ENCODE results near the gene LPAR3. TPM values are rescaled to one million over a fixed set of nuclear protein-coding genes. Genes with fewer than 3 reads are reported as not detected.

Gene LPAR3
- total RNA-seq, 1 donor from 2014 or later: 18.7 TPM

- TF ChIP-seq POLR2A (IDR thresholded peaks at IDR 0.05): no peak
- TF ChIP-seq POLR2AphosphoS5 (IDR thresholded peaks at IDR 0.05; ENCODE audit: insufficient read depth in 1 of 2, low read depth in 1 of 2): no peak
- no peak for TF ChIP-seq CTCF (IDR thresholded peaks at IDR 0.05)
- no peaks in the 10 kb centered on the region for H3K36me3 ChIP-seq
- intact Hi-C loops (cut with DNase I): no loop called here
- no peak for DNase-seq (ENCODE audit: extremely low spot score in 2 of 2)
- no peak overlapping the region for H3K27ac ChIP-seq
- H3K4me3 ChIP-seq: no peak overlapping the region
- no peaks in the 10 kb centered on the region for H3K9me3 ChIP-seq
- no peaks in the 10 kb centered on the region for H3K4me1 ChIP-seq
- H3K27me3 ChIP-seq: no peaks in the 10 kb centered on the region
Measured at GRCh38 chr1:84883286-84883685, 9.7 kb downstream of the LPAR3 start.

GRCh38 chr1:84877592-84877991 is 15.4 kb downstream of the LPAR3 start:
- Histone ChIP-seq H3K4me1 (no peaks in the 10 kb centered on the region), H3K27ac (no peak overlapping the region), H3K27me3 (no peaks in the 10 kb centered on the region), H3K4me3 (no peak overlapping the region), H3K9me3 (no peaks in the 10 kb centered on the region), H3K36me3 (no peaks in the 10 kb centered on the region)
- DNase-seq (ENCODE audit: extremely low spot score in 2 of 2): no peak
- intact Hi-C loops (cut with DNase I): no loop called here
- TF ChIP-seq POLR2A (IDR thresholded peaks at IDR 0.05) (no peak), CTCF (IDR thresholded peaks at IDR 0.05) (no peak), POLR2AphosphoS5 (IDR thresholded peaks at IDR 0.05; ENCODE audit: insufficient read depth in 1 of 2, low read depth in 1 of 2) (no peak)

GRCh38 chr1:84876353-84876752 is 16.7 kb downstream of the LPAR3 start:
- intact Hi-C loops (cut with DNase I): no loop called here
- no peak for TF ChIP-seq POLR2AphosphoS5 (IDR thresholded peaks at IDR 0.05; ENCODE audit: insufficient read depth in 1 of 2, low read depth in 1 of 2)
- no peak for TF ChIP-seq CTCF (IDR thresholded peaks at IDR 0.05)
- TF ChIP-seq POLR2A (IDR thresholded peaks at IDR 0.05): no peak
- Histone ChIP-seq H3K27me3 (no peaks in the 10 kb centered on the region), H3K4me3 (no peak overlapping the region), H3K4me1 (no peaks in the 10 kb centered on the region), H3K9me3 (no peaks in the 10 kb centered on the region), H3K27ac (no peak overlapping the region), H3K36me3 (no peaks in the 10 kb centered on the region)
- DNase-seq (ENCODE audit: extremely low spot score in 2 of 2): no peak

- DNase-seq (ENCODE audit: extremely low spot score in 2 of 2): no peak
- Histone ChIP-seq H3K36me3 (no peaks in the 10 kb centered on the region), H3K27me3 (no peaks in the 10 kb centered on the region), H3K9me3 (no peaks in the 10 kb centered on the region), H3K27ac (no peak overlapping the region), H3K4me3 (no peak overlapping the region), H3K4me1 (no peaks in the 10 kb centered on the region)
- TF ChIP-seq CTCF (IDR thresholded peaks at IDR 0.05) (no peak), POLR2AphosphoS5 (IDR thresholded peaks at IDR 0.05; ENCODE audit: insufficient read depth in 1 of 2, low read depth in 1 of 2) (no peak), POLR2A (IDR thresholded peaks at IDR 0.05) (no peak)
- intact Hi-C loops (cut with DNase I): no loop called here
Measured at GRCh38 chr1:84873366-84873765, 19.6 kb downstream of the LPAR3 start.

GRCh38 chr1:84872696-84873355 is 20.2 kb downstream of the LPAR3 start:
- Histone ChIP-seq H3K27ac (no peak overlapping the region), H3K4me3 (no peak overlapping the region), H3K9me3 (no peaks in the 10 kb centered on the region), H3K27me3 (no peaks in the 10 kb centered on the region), H3K36me3 (no peaks in the 10 kb centered on the region), H3K4me1 (no peaks in the 10 kb centered on the region)
- intact Hi-C loops (cut with DNase I): no loop called here
- DNase-seq (ENCODE audit: extremely low spot score in 2 of 2): no peak
- TF ChIP-seq POLR2A (IDR thresholded peaks at IDR 0.05) (no peak), POLR2AphosphoS5 (IDR thresholded peaks at IDR 0.05; ENCODE audit: insufficient read depth in 1 of 2, low read depth in 1 of 2) (no peak), CTCF (IDR thresholded peaks at IDR 0.05) (no peak)
